NB4 (cell line): ENCODE results near the gene TSPAN12.

Experiments used
- CTCF ChIP-seq: IDR thresholded peaks from one replicate; pipeline ENCODE4 v1.5.1; 2012; ENCODE audit warnings: low read depth, low read length
- MYC ChIP-seq: IDR thresholded peaks from 2 replicates; pipeline ENCODE4 v1.6.1; 2011; ENCODE audit warnings: low read depth, low read length

GRCh38 chr7:120825576-120825975 lies 32.4 kb downstream of the TSPAN12 start:
- TF ChIP-seq MYC (no peak), CTCF (no peak)
